TTC549 (cell line): ENCODE data around the gene PIGB.
"Not testable (repeated sequence)": the region's sequence is repeated elsewhere in the genome, so short reads cannot be mapped to it uniquely, and the experiment has no call there.

ENCODE experiments used
- FAIRE-seq: peaks from 2 replicates; lab custom pipeline; 2012; peaks lifted over from hg19 to GRCh38; lab: Jason Lieb, UNC

PIGB gene

DNA sequence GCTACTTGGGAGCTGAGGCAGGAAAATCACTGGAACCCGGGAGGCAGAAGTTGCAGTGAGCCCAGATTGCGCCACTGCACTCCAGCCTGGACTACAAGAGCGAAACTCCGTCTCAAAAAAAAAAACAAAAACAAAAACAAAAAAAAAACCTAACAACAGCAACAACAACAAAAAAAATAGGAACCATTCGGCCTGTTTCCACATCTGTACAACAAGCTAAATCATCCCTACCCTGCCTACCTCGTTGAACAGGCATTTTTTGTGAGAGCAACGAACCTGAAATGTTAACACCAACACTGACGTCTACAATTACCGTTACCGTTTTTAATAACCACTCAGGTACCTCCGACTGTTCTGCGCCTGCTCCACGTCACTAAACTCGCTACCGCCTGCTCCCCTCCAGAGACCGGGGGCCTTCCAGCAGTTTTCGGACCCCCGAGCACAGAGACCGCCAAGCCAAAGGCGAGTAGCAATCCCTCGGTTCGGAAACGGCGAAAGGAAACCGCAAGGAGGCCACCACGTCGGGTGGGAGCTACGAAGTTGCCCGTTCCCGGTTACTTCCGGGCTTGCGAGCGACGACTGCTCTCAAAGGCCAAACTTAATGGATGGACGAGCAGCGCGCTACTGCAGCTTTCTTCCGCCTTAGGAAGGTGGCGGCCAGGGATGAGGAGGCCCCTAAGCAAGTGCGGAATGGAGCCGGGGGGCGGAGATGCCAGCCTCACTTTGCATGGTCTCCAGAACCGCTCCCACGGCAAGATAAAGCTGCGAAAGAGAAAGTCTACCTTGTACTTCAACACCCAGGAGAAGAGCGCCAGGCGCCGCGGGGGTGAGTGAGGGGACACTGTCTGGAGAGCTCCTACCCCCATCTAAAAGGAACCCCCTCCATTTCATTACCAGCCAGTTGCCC, at the start of gene PIGB, which contains the start of gene PIGBOS1:
TSS of gene PIGB (plus strand) at position 635 of the 907 bp plus-strand sequence. CDS start at position 664, 29 bp downstream.
TSS of gene PIGBOS1 (minus strand) at position 536 of the 907 bp plus-strand sequence. CDS start 1,331 bp downstream, outside the sequence.
- no peak for FAIRE-seq

GRCh38 chr15:55270291-55270690, 48.7 kb upstream of the PIGB start:
- FAIRE-seq, result no peak

DNA sequence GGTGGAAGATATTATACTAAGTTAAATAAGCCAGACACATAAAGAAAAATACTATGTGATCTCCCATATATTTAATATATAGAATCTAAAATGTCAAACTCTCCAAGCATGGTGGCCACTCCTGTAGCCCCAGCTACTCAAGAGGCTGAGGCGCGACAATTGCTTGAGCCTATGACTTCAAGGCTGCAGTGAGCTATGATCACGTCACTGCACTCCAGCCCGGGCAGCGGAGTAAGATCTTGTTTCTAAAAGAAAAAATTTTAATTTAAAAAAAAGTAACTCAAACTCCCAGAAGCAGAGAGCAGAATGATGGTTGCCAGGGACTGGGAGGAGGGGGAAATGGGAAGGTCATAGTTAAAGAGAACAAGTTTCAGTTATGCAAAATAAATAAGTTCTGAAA, 42.7 kb upstream of the PIGB start:
- FAIRE-seq, result no peak

DNA sequence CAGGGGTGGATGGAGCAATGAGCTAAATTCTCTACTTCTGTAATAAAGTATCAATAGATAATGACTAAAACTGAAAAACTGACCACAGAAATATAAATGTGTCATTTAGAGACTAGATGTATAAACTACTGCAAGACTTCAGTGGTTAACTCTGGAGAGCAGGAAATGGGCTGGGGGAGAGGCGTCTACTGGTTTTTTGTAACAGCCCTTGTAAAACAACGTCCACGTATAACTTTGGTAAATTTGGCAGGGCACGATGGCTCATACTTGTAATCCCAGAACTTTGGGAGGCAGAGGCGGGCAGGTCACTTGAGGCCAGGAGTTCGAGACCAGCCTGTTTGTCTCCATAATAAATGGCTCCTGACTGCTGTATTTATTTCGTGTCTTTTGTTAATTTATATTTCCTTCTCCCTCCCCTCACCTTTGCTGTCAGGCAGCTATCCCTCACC, 41.9 kb upstream of the PIGB start:
- no peak for FAIRE-seq

- FAIRE-seq, result no peak
Measured at GRCh38 chr15:55277715-55278114, 41.3 kb upstream of the PIGB start.

- FAIRE-seq, result no peak
Measured at GRCh38 chr15:55279100-55279745, 39.8 kb upstream of the PIGB start.

- FAIRE-seq, result no peak
Measured at GRCh38 chr15:55279746-55280351, 39.2 kb upstream of the PIGB start.

DNA sequence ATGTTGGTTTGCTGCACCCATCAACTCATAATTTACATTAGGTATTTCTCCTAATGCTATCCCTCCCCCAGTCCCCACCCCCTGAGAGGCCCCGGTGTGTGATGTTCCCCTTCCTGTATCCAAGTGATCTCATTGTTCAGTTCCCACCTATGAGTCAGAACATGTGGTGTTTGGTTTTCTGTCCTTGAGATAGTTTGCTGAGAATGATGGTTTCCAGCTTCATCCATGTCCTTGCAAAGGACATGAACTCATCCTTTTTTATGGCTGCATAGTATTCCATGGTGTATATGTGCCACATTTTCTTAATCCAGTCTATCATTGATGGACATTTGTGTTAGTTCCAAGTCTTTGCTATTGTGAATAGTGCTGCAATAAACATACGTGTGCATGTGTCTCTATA, 38.4 kb upstream of the PIGB start:
- not testable (repeated sequence) for FAIRE-seq

DNA sequence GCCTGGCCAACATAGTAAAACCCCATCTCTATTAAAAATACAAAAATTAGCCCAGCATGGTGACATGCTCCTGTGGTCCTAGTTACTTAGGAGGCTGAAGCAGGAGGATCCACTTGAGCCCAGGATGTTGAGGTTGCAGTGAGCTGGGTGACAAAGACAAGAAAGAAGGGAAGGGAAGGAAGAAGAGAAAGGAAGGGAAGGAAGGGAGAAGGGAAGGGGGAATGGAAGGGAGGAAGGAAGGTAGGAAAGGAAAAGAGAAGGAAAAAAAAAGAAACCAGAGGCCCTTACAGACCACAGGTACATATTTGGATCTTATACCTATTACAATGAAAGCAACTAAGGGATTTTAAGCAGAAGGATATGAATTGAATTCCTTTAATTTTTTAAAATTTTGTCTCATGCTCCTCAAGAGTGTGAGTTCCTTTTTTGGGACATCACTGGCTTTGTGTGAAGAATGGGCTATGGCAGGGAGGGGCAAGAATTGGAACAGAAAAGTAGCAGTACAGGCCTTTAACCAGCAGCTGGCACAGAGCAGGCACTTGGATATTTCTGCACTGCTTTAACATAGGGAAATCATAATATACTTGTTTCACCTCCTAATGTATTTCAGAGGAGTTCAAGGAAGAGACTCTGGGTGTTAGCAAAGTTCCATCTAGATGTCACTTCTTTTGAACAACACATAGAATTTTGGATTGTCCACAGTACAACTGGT, 37.3 kb upstream of the PIGB start:
- FAIRE-seq, result no peak

GRCh38 chr15:55282284-55282833, 36.7 kb upstream of the PIGB start:
- no peak for FAIRE-seq

GRCh38 chr15:55283379-55284147, 35.5 kb upstream of the PIGB start:
- FAIRE-seq, result no peak

- FAIRE-seq, result no peak
Measured at GRCh38 chr15:55284426-55284825, 34.6 kb upstream of the PIGB start.

- FAIRE-seq, result not testable (repeated sequence)
Measured at GRCh38 chr15:55286442-55287189, 32.4 kb upstream of the PIGB start.

GRCh38 chr15:55288006-55288717, 30.9 kb upstream of the PIGB start:
- no peak for FAIRE-seq

GRCh38 chr15:55289011-55289745, 29.8 kb upstream of the PIGB start:
- FAIRE-seq, result no peak

DNA sequence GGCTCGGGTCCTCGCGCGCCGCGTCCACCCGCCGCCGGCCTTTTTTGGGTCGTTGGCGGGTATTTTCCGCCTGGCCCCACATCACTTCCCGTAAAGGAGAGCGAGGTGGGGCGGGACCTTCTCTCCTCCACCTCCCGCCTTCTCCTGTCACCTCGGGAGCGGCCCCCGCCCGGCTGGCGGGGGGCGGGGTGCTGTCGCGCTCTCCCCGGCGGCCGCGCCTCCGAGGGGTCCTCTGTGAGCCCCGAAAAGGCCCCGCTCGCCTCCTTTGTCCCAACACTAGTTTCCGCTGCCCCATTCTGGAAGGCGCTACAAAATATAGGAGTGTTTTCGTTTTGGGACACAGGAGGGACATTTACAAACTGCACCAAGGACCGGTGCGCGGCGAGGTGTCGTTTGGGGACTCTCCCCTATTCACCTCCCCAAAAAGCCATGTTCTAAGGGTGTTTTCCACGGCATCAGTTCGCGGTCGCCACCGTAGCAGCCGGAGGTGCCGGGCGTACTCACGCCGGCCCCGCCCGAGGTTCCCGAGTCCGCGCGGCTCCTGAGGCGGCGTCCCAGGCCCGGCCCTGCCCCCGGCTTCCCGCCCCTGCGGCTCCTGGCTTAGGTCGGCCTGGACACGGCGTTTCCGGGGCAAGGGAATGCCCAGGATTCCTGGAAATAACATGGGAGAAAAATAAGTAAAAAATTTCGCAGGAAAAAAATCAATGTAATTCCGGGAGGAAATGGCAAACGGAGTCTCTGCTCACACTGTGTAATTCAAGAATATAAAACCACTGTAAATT, 29.1 kb upstream of the PIGB start, which contains the start of gene RAB27A:
TSS of gene RAB27A (minus strand) at position 68 of the 782 bp plus-strand sequence. CDS start 54,879 bp downstream, outside the sequence.
- FAIRE-seq, result no peak

- FAIRE-seq, result no peak
Measured at GRCh38 chr15:55290528-55291057, 28.4 kb upstream of the PIGB start.

DNA sequence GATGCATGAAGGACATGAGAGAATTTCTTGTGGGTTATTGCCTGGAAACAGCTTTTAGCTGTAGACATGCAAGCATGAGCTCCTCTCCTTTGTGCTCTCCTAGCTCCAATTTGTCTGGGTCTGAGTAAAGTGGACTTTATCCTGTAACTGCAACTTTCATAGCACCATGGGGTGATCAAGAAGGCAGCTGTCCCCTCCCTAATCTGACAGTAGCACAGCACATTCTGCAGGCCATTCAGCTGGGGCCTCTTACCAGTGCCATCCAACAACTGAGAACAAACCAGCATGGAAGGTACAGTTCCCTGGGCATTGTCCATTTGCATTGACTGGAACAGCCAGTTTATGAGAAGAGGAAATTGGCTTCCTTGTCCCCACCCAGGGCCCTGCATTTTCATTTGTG, 21.7 kb upstream of the PIGB start:
- no peak for FAIRE-seq
